Heart right ventricle (tissue), 16 donors: ENCODE data around the gene CNTFR. TPM values are rescaled to one million over a fixed set of nuclear protein-coding genes. Genes with fewer than 3 reads are reported as not detected.

ENCODE experiments used
- ATAC-seq, 8 donors: fragments of 200-7000 bp; cut with Tn5 transposase; one replicate each; pipeline ENCODE4 v1.9.1; 2020; ENCODE audit warnings: mild to moderate bottlenecking in 8 of 8, moderate library complexity in 8 of 8, moderate number of reproducible peaks in 1 of 8
- DNase-seq, 2 donors: peaks; one replicate each; pipeline ENCODE4 v3.0.0-alpha.2; 2020
- H3K27ac ChIP-seq, 10 donors: fragments of 200-600 bp; sonication (generic) in 2 of 10; one replicate each; pipeline versions ENCODE4 v1.5.0 to v1.8.0; 2020 to 2022; ENCODE audit warnings: mild to moderate bottlenecking in 3 of 10
- H3K27me3 ChIP-seq, 7 donors: fragments of 200-600 bp; one replicate each; pipeline ENCODE4 v1.8.0; 2021 to 2022; ENCODE audit warnings: mild to moderate bottlenecking in 2 of 7
- H3K36me3 ChIP-seq, 9 donors: fragments of 200-600 bp; sonication (generic) in 1 of 9; one replicate each; pipeline versions ENCODE4 v1.5.0 to v1.8.0; 2020 to 2022; ENCODE audit warnings: mild to moderate bottlenecking in 2 of 9
- H3K4me1 ChIP-seq, 9 donors: fragments of 200-600 bp; sonication (generic) in 1 of 9; one replicate each; pipeline versions ENCODE4 v1.5.0 to v1.8.0; 2020 to 2022; ENCODE audit warnings: mild to moderate bottlenecking in 4 of 9
- H3K4me3 ChIP-seq, 10 donors: fragments of 200-600 bp; sonication (generic) in 2 of 10; one replicate each; pipeline versions ENCODE4 v1.5.0 to v1.8.0; 2020 to 2022; ENCODE audit warnings: mild to moderate bottlenecking in 7 of 10, moderate library complexity in 2 of 10
- H3K9me3 ChIP-seq, 11 donors: fragments of 200-600 bp in 10 of 11; sonication (generic) in 2 of 11; one replicate each; pipeline versions ENCODE4 v1.5.0 to v1.8.0; 2013 to 2022; ENCODE audit warnings: mild to moderate bottlenecking in 2 of 11, control low read depth in 1 of 11, moderate library complexity in 1 of 11
- CTCF ChIP-seq, 9 donors: fragments of 200-600 bp; sonication (generic) in 2 of 9; IDR thresholded peaks; one replicate each; pipeline versions ENCODE4 v1.5.0 to v1.8.0; 2021 to 2022; ENCODE audit warnings: antibody characterized with exemption in 9 of 9, mild to moderate bottlenecking in 5 of 9, moderate library complexity in 1 of 9
- WGBS, 2 donors: extraction: QIAGEN DNeasy Blood & Tissue Kit; methylation state at CpG; one replicate each; pipeline ENCODE4 v1.1.7; 2013; ENCODE audit warnings: inconsistent platforms in 1 of 2; 5-methylcytosine and 5-hydroxymethylcytosine counted together
- intact Hi-C, 10 donors: fragments of 100-400 bp; cut with DNase I; formaldehyde crosslinking; loops; one replicate each; pipeline versions ENCODE4 v1.11.1 to v1.14.2; 2022
- polyA plus RNA-seq, 2 donors: library from polyadenylated mRNA; stranded (reverse); fragments of 200-250 nt; gene quantifications; one replicate each; pipeline ENCODE4 v1.2.3, GENCODE V29; 2013
- total RNA-seq, 10 donors: library from RNA; stranded (reverse); fragmentation: NEBNext Ultra II Directional in 3 of 10; extraction: Animal tissue kit (Norgen Biotek cat#: 25700) in 3 of 10; gene quantifications; one replicate each; pipeline versions ENCODE4 v1.2.1 to v1.2.4, GENCODE V29; 2021 to 2023
- donor health status: Arrhythmogenic right ventricular cardiomyopathy.
- donor health status: ischemic (EF 13 %, LVEDD 7.1; RV severe dilation, severe dysfunction).
- donor health status: healthy with polysubstance abuse.
- donor health status: DM: no; HTN: yes; CAD: no.
- donor health status: DM: no; HTN: no; CAD: no.
- donor health status: ischemic (EF 25% LVEDD 6.9; RV normal size, moderate dysfunction).
- donor health status: ischemic (EF 25% LVEDD 5.7; RV mildly dilated, moderate dysfunction).
- donor health status: healthy.
- donor health status: DM: yes; HTN: yes; CAD: no.
- donor health status: Ischemic cardiomyopathy.
- donor health status: ischemic (EF 35%, LVEDD 5.7; RV mildly dilated, moderate dysfunction).
- donor health status: nonischemic (EF 11% LVEDD 7.7; RV severe dilation, severe dysfunction).
- donor health status: DM: yes; HTN: yes; CAD: no.
- donor health status: PGD.
- donor health status: ischemic (EF 29% LVEDD 5.4; RV normal size, mild dysfunction).
- donor health status: nonischemic (EF 23%, LVEDD 6.1; RV moderate dilation, normal function).

CNTFR gene
- total and polyA plus RNA-seq, 12 donors, result 0.76 to 6.2 (median 2.9) TPM

DNA sequence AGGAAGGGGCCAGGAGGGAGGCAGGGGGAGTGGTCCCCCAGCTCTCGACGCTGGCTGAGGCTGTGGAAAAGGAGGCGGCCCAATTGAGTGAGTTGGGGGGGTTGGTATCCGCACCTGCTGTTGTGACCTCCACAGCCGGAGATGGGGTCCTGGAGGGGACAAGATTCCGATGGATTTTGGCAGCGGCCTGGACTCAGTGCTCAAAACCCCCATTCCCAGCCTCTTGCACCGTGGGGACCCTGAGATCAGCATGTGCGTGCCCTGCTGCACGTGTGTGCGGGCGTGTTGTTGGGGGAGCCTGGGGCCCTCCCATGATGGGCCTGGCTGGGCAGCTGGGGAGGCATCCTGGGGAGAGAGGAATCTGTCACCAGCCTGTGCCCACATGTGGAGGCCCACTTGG, 15.0 kb downstream of the CNTFR start:
- H3K27me3 ChIP-seq, result peaks cover 7 to 38% (median 19%) of the 10 kb centered on the region in 7 donors
- 96% methylated on average over 12 of the region's 12 CpGs for WGBS, 2 donors
- no peak for TF ChIP-seq CTCF (IDR thresholded peaks at IDR 0.05)

DNA sequence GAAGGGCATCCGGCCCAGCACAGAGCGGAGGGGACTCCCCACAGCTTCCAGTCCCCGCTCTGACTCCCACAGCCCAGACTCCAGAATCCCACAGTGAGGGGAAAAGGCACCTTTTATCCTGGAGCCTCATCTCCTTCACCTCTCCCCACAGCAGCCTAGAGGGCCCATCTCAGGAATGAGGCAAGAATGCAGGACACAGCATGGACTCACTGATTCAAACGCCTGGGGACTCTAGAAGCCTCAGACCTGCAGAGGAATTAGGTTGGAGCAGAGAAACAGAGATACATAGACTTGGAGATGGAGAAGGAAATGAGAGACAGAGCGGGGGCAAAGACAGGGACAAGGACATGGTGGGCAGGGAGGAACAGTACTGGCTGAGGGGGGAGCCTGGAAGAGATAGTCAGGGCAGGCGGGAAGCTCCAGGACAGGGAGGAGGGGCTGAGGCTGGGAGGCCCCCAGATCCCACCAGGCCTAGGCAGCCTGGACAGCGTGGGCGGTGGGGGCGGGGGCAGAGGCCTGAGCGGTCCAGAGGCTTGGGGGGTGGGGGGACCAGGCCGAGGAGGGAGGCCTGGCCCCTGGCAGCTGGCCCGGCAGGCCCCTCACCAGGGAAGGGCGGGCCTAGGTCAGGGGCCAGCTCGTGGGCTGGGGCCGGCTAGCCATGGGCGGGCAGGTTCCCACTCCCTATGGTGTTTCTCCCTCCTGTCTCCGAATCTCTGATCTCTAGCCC, 15.8 kb downstream of the CNTFR start:
- Histone ChIP-seq H3K9me3 (no peaks in the 10 kb centered on the region), H3K4me3 (no peak overlapping the region), H3K36me3 (no peaks in the 10 kb centered on the region), H3K27me3 (peaks cover 6 to 30% (median 13%) of the 10 kb centered on the region in 7 donors), H3K4me1 (peaks cover under 1 to 15% (median 7%) of the 10 kb centered on the region in 9 donors), H3K27ac (no peak overlapping the region)
- TF ChIP-seq CTCF (IDR thresholded peaks at IDR 0.05), result no peak
- 81 to 89% methylated on average over 17 of the region's 17 CpGs for WGBS, 2 donors
- intact Hi-C loops, result no loop called here
- ATAC-seq, result peak in 1 of 8 donors; percentile 16
- no peak for DNase-seq

More for the DNA sequence above, 15.0 kb downstream of the CNTFR start:
- Histone ChIP-seq H3K4me3 (no peak overlapping the region), H3K27ac (no peak overlapping the region), H3K9me3 (no peaks in the 10 kb centered on the region), H3K36me3 (no peaks in the 10 kb centered on the region), H3K4me1 (peaks cover 3 to 24% (median 12%) of the 10 kb centered on the region in 9 donors)
- ATAC-seq (no peak), DNase-seq (peak in 1 of 2 donors; percentile 4)
- intact Hi-C loops, result no loop called here

GRCh38 chr9:34572628-34573027, 16.9 kb downstream of the CNTFR start:
- H3K4me1 ChIP-seq, result peaks cover 0 to 7% (median 0%) of the 10 kb centered on the region in 9 donors
- H3K27me3 ChIP-seq, result peaks cover 0 to 20% (median 6%) of the 10 kb centered on the region in 7 donors
- DNase-seq, result no peak
- ATAC-seq, result no peak
- H3K36me3 ChIP-seq, result no peaks in the 10 kb centered on the region
- no peak for TF ChIP-seq CTCF (IDR thresholded peaks at IDR 0.05)
- 85% methylated on average over 6 of the region's 6 CpGs for WGBS, 2 donors
- no peak overlapping the region for H3K27ac ChIP-seq
- H3K9me3 ChIP-seq, result no peaks in the 10 kb centered on the region
- no peak overlapping the region for H3K4me3 ChIP-seq
- intact Hi-C loops, result no loop called here

GRCh38 chr9:34572092-34572491, 17.4 kb downstream of the CNTFR start:
- H3K4me3 ChIP-seq, result no peak overlapping the region
- ATAC-seq, result no peak
- intact Hi-C loops, result no loop called here
- peaks cover 0 to 14% (median 4%) of the 10 kb centered on the region in 7 donors for H3K27me3 ChIP-seq
- peak in 1 of 2 donors; percentile 6 for DNase-seq
- H3K36me3 ChIP-seq, result no peaks in the 10 kb centered on the region
- H3K9me3 ChIP-seq, result no peaks in the 10 kb centered on the region
- TF ChIP-seq CTCF (IDR thresholded peaks at IDR 0.05), result no peak
- peaks cover 0 to 7% (median 0%) of the 10 kb centered on the region in 9 donors for H3K4me1 ChIP-seq
- H3K27ac ChIP-seq, result no peak overlapping the region
